Measurements from ENCODE around the gene RPL39L. TPM values are rescaled to one million over a fixed set of nuclear protein-coding genes. Genes with fewer than 3 reads are reported as not detected.

The RPL39L gene
- total RNA-seq, 1 experiment from 2014 or later: 27.2 TPM

DNA sequence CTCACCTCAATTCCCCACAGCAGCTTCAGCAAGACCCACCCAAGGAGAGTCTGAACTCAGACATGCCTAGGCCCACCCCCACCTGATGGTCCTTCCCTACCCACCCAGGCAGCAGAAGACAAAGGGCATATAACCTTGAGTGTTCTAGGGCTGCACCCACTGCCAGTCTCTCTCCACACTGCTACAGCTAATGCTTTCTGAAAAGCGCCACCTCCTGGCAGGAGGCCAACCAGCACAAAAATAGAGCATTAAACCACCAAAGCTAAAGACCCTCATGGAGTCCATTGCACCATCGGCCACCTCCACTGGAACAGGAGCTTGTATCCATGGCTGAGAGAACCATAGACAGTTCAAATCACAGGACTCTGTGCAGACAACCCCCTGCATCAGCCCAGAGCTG is 11.3 kb upstream of the RPL39L start:
- no TSS peak for BruUV-seq (replicated peaks)
- CTCF ChIA-PET: interaction anchor here (1.0 to 2.6 kb wide), 4 partner anchors 11 to 301 kb away, joined by 3 to 12 read pairs (median 8); partner anchors contain the start of gene RPL39L
- Mint-ChIP-seq H3K27me3 (ENCODE audit: unreplicated experiment) (peaks cover 45% of the 10 kb centered on the region), H3K4me3 (ENCODE audit: low read depth, unreplicated experiment) (no peak overlapping the region), H3K4me1 (ENCODE audit: low read depth, unreplicated experiment) (no peaks in the 10 kb centered on the region), H3K36me3 (ENCODE audit: insufficient read depth, unreplicated experiment) (no peaks in the 10 kb centered on the region), H3K27ac (ENCODE audit: unreplicated experiment) (no peak overlapping the region), H3K9me3 (ENCODE audit: low read depth, unreplicated experiment) (no peaks in the 10 kb centered on the region)
- intact Hi-C loops (cut with micrococcal nuclease; ENCODE audit: unreplicated experiment): no loop called here
- DNase-seq: peak; percentile 48
- TF ChIP-seq, protein P1, sequence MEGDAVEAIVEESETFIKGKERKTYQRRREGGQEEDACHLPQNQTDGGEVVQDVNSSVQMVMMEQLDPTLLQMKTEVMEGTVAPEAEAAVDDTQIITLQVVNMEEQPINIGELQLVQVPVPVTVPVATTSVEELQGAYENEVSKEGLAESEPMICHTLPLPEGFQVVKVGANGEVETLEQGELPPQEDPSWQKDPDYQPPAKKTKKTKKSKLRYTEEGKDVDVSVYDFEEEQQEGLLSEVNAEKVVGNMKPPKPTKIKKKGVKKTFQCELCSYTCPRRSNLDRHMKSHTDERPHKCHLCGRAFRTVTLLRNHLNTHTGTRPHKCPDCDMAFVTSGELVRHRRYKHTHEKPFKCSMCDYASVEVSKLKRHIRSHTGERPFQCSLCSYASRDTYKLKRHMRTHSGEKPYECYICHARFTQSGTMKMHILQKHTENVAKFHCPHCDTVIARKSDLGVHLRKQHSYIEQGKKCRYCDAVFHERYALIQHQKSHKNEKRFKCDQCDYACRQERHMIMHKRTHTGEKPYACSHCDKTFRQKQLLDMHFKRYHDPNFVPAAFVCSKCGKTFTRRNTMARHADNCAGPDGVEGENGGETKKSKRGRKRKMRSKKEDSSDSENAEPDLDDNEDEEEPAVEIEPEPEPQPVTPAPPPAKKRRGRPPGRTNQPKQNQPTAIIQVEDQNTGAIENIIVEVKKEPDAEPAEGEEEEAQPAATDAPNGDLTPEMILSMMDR (IDR thresholded peaks at IDR 0.05; ENCODE audit: unreplicated experiment): peak; percentile 17

DNA sequence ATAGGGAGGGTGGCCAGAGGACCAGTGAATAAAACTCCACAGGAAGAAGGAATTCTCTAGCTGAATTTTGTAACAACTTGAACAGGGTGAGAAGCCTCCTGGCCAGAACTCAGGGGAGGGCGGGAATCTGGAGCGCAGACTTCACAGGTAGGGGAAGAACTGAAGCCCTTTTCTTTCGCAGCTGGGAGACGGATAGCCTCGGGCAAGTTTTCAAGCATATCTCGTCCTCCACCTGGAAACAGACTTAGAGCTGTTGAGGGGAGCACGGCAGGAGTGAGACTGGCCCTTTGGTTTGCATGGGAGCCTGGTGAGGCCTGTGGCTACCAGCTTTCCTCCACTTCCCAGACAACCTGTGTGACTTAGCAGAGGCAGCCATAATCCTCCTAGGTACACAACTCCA is 10.9 kb upstream of the RPL39L start:
- Mint-ChIP-seq H3K9me3 (ENCODE audit: low read depth, unreplicated experiment) (no peaks in the 10 kb centered on the region), H3K36me3 (ENCODE audit: insufficient read depth, unreplicated experiment) (no peaks in the 10 kb centered on the region), H3K27ac (ENCODE audit: unreplicated experiment) (no peak overlapping the region), H3K4me3 (ENCODE audit: low read depth, unreplicated experiment) (no peak overlapping the region), H3K27me3 (ENCODE audit: unreplicated experiment) (peaks cover 41% of the 10 kb centered on the region), H3K4me1 (ENCODE audit: low read depth, unreplicated experiment) (no peaks in the 10 kb centered on the region)
- no peak for DNase-seq
- BruUV-seq (replicated peaks): no TSS peak
- TF ChIP-seq, protein P1 (IDR thresholded peaks at IDR 0.05; ENCODE audit: unreplicated experiment): no peak
- intact Hi-C loops (cut with micrococcal nuclease; ENCODE audit: unreplicated experiment): no loop called here
- CTCF ChIA-PET: interaction anchor here (1.0 to 2.6 kb wide), 4 partner anchors 11 to 301 kb away, joined by 3 to 12 read pairs (median 8); partner anchors contain the start of gene RPL39L

DNA sequence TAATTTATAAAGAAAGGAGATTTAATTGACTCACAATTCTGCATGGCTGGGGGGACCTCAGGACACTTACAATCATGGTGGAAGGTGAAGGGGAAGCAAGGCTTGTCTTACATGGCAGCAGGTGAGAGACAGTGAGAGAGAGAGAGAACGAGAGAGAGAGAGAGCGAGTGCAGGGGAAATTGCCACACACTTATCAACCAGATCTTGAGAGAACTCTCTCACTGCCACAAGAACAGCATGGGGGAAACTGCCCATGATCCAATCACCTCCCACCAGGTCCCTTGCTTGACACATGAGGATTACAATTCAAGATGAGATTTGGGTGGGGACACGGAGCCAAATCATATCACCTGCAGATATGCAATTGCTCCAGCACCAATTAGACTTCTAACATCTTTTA is 7.1 kb upstream of the RPL39L start:
- intact Hi-C loops (cut with micrococcal nuclease; ENCODE audit: unreplicated experiment): no loop called here
- CTCF ChIA-PET: no interaction called here
- Mint-ChIP-seq H3K27ac (ENCODE audit: unreplicated experiment) (peak overlapping the region; percentile 25), H3K27me3 (ENCODE audit: unreplicated experiment) (peaks cover 3% of the 10 kb centered on the region), H3K4me1 (ENCODE audit: low read depth, unreplicated experiment) (no peaks in the 10 kb centered on the region), H3K36me3 (ENCODE audit: insufficient read depth, unreplicated experiment) (no peaks in the 10 kb centered on the region), H3K9me3 (ENCODE audit: low read depth, unreplicated experiment) (peaks cover 7% of the 10 kb centered on the region), H3K4me3 (ENCODE audit: low read depth, unreplicated experiment) (no peak overlapping the region)
- DNase-seq: no peak
- TF ChIP-seq, protein P1 (IDR thresholded peaks at IDR 0.05; ENCODE audit: unreplicated experiment): no peak
- BruUV-seq (replicated peaks): no TSS peak

DNA sequence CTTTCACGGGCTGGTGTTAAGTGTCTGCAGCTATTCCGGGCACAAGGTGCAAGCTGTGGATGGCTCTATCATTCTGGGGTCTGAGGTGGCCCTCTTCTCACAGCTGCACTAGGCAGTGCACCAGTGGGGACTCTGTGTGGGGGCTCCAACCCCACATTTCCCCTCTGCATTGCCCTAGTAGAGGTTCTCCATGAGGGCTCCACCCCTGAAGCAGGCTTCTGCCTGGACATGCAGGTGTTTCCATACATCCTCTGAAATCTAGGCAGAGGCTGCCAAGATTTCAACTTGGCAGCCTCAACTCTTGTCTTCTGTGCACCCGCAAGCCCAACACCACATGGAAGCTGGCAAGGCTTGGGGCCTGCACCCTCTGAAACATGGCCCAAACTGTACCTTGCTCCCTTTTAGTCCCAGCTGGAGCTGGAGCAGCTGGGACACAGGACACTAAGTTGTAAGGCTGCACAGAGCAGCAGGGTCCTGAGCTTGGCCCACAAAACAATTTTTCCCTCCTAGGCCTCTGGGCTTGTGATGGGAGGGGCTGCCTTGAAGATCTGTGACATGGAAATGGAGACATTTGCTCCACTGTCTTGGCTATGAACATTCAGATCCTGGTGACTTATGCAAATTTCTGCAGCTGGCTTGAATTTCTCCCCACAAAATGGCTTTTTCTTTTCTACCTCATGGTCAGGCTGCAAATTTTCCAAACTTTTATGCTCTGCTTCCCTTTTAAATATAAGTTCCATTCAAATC is 6.0 kb upstream of the RPL39L start:
- H3K4me3 Mint-ChIP-seq (ENCODE audit: low read depth, unreplicated experiment): no peak overlapping the region
- no TSS peak for BruUV-seq (replicated peaks)
- no peak overlapping the region for H3K27ac Mint-ChIP-seq (ENCODE audit: unreplicated experiment)
- TF ChIP-seq, protein P1 (IDR thresholded peaks at IDR 0.05; ENCODE audit: unreplicated experiment): no peak
- peaks cover 7% of the 10 kb centered on the region for H3K9me3 Mint-ChIP-seq (ENCODE audit: low read depth, unreplicated experiment)
- no peaks in the 10 kb centered on the region for H3K4me1 Mint-ChIP-seq (ENCODE audit: low read depth, unreplicated experiment)
- no peaks in the 10 kb centered on the region for H3K36me3 Mint-ChIP-seq (ENCODE audit: insufficient read depth, unreplicated experiment)
- CTCF ChIA-PET: no interaction called here
- intact Hi-C loops (cut with micrococcal nuclease; ENCODE audit: unreplicated experiment): no loop called here
- no peak for DNase-seq
- no peaks in the 10 kb centered on the region for H3K27me3 Mint-ChIP-seq (ENCODE audit: unreplicated experiment)

All from Calu3 (cell line).